NCI-H146 (cell line): Measurements from ENCODE around the gene ACOX1.

ENCODE experiments used
- DNase-seq: peaks from one replicate; lab custom pipeline; 2025; lab: John Stamatoyannopoulos, UW

ACOX1 gene

GRCh38 chr17:75978938-75979704 lies at the start of gene ACOX1, which contains the start of gene TEN1:
ACOX1 (minus strand) TSS chr17:75979166; CDS start chr17:75979073, 93 bp downstream.
TEN1 (plus strand) TSS chr17:75979240; CDS start chr17:75986193, 6,953 bp downstream.
- peak; percentile 98 for DNase-seq

GRCh38 chr17:76027159-76027839 lies 48.3 kb upstream of the ACOX1 start, which contains the start of gene EVPL:
EVPL (minus strand) TSS chr17:76027306; CDS start chr17:76027198, 108 bp downstream.
- DNase-seq = no peak

GRCh38 chr17:76026714-76027158 lies 47.8 kb upstream of the ACOX1 start:
- no peak for DNase-seq

- no peak for DNase-seq
These were observed 46.3 kb upstream of the ACOX1 start for GRCh38 chr17:76025294-76025693.

DNA sequence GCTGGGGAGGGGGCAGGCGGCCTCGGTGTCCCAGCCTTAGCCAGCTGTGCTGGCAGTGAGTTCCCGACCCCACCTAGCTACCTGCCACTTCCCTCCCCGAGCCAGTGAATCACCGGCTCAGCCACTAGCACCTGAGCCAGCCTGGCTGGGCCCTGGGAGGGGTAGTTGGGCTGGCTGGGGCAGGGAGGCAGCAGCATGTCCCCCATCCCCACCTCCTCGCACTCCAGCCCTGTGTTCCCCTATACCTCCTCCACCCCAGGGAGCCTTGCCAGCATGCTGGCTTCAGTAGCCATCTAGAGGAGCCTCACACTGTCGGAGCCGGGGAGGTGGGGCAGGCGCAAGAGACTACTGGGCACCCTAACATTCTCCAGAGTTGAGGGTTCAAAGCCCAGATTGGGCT lies 45.4 kb upstream of the ACOX1 start:
- no peak for DNase-seq

DNA sequence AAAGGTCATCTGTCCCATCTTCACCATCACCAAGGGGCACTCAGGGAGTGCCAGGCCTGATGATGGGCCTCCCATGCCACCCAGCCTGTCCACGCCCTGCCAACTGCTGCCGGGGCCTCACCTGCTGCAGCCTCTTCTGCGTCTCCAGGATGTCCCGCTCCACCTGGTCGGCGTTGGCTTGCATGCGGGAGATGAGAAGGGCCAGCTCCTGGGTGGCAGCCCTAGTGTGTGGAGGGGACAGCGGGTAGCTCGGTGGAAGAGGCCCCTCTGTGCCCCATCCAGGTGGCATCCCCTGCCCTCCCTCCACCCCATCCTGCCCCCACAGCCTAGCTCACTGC lies 44.9 kb upstream of the ACOX1 start:
- DNase-seq = no peak

DNA sequence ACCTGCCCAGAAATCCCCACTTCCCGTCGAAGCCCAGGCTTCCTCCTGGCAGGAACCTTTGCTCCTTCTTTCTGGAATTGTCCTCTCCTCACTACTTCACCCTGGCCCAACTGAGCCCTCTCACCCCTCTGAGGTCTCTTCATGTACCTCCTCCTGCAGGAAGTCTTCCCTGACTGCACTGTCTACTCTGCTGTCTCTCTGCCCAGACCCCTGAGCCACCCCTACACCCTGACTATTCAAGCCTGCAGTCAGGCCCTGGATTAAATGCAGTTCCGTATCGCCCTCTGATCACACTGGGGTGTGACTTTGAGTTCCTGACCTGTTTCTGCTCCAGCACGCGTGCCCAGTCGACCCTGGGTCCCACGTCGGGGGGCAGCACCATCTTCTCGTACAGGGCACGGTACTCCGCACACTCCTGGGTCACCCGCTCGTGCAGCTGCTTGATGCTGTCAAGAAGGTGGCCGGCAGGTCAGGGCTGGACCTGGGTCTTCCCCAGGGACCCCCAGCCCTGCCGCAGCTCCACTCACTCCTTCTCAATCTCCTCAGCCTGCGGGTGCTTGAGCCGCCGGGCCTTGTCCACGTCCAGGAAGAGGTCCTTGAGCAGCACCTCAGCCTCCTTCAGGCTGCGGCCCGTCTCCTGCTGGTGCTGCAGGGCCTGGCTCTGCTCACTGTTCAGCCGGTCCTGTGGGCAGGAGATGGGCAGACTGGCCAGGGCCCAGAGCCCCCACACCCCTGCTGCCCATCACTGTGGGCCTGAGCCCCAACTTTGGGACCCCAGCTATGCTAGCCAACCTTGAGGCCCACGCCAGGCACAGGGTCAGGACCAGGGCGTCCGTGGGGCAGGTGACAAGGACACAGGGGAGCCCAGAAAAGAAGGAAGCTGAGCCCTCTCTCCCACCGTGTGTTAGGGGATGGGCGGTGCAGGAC lies 44.3 kb upstream of the ACOX1 start:
- no peak for DNase-seq

DNA sequence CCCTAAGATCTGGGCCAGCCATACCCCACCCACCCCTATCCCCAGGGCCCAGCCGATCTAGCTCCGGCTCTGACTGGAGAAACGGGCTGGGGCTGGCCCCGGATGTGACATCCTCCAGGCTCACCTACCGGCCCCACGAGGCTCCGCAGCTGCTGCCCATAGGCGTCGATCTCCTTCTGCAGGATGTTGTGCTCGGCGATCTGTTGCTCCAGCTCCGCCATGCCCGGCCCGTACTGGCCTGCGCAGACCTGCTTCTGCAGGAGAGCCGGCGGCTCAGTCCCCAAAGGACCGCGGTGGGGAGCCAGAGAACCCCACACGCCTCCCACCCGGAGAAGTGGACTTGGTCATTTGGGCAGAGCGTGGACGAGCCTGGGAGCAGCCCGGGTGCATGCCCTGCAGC lies 43.3 kb upstream of the ACOX1 start:
- no peak for DNase-seq

- no peak for DNase-seq
These were observed 41.0 kb upstream of the ACOX1 start for GRCh38 chr17:76019833-76020467.

- DNase-seq = no peak
These were observed 39.8 kb upstream of the ACOX1 start for GRCh38 chr17:76018801-76019200.

DNA sequence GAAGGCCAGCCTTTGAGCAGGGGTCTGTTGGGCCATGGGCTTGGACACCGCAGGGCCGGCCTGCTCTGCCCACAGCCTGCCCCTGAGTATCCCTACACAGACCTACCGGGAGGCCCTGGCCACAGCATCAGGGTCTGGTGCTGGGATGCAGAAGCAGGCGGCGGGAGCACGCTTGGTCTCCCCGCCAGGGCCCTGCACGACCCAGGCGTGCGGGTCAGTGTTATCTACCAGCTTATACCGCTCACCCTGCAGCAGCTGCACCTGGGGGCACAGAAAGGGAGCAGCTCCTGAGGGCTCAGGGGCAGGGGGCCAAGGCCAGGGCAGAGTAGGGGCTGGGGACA lies 39.3 kb upstream of the ACOX1 start:
- no peak for DNase-seq

DNA sequence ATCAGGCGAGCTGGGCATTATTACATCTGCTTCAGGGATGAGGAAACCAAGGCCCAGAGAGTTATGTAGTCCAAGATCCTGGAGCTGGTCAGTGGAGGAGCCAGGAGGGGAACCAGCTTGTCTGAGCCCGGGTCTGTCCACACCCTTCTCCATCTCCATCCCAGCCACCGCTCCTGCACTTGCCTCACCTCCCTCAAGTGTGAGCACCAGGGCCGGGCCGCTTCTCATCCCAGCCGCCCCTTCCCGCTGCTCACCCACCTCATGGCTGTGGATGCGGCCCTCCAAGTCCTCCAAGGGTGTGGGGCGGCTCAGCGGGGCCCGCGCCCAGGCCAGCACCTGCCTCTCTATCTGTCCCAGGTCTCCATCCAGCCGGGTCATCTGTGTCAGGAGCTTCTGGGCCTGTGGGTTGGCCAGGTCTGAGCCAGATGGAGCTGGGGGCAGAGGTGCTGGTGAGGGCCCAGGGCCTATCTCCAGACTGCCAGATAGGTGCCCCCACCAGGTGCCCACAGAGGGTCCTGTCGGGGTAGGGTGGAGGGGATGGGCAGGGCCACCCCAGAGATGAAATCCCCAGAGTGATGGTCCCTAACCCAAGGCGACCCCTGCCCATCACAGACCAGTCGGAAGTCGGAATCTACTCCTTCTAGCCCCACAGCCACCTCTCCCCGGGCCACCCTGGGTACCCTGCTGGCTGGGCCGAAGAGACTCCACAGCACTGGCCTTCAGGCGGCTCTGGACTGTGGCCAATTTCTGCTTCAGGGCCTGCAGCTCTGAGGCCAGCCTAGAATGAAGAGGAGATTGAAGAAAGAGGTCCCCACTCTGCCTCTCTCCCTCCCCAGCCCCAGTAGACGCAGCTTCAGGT lies 38.7 kb upstream of the ACOX1 start:
- no peak for DNase-seq

DNA sequence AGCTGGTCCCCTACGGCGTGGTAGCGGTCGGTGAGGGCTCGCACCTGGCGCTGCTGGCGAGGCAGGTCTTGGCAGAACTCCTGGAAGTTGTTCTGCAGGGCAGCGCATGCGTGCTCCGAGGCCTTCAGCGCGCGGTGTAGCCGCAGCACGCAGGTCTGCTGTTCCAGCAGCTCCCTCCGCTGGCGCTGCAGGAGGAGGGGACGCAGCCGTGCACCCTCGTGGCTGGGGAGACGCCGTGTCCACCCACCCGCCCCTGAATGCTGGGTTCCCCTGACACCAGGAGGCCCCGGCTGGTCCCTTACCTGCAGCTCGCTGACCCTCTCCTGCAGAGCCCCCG lies 35.9 kb upstream of the ACOX1 start:
- no peak for DNase-seq

DNA sequence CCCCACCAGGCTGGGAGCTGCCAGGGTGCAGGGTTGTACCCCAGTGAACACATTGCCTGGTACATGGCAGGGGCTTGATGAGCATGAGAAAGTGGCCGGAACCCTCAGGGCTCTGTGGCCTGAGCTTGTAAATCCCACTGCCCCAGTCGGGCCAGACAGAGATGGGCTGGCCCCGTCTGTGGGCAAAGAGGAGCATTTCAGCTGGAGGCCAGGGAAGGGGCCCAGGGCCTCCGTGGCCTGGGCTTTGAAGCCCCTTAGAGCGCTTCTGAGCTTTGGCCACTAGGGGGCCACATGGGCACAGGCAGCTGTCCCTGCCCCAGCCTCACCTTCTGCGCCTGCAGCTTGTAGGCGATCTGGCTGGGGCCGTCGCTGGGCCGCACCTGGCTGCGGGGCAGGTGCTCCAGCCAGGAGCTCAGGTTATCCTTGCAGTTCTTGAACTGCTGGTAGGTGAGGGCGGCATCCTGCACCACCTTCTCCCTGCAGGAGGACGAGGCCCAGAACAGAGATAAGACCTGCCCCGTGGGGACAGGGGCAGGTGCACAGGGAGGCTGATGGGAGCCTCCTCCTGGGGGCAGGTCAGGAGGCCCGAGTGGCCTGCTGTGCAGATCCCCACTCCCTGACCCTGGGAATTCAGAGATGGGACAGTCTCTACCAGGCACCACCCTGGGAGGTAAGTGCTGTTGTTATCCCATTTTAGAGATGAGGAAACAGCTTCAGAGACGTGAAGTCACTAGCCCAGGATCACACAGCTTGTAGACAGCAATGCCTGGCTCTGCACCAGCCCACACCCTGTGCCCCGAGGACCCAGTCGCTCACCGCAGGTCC lies 35.3 kb upstream of the ACOX1 start:
- DNase-seq = peak; percentile 94

GRCh38 chr17:76013377-76013932 lies 34.5 kb upstream of the ACOX1 start:
- DNase-seq = no peak

- no peak for DNase-seq
These were observed 33.0 kb upstream of the ACOX1 start for GRCh38 chr17:76011951-76012350.

- DNase-seq = no peak
These were observed 31.1 kb upstream of the ACOX1 start for GRCh38 chr17:76009969-76010661.

GRCh38 chr17:76009447-76009846 lies 30.5 kb upstream of the ACOX1 start:
- DNase-seq = no peak
